ENCODE measurements around the gene RFC1. TPM values are rescaled to one million over a fixed set of nuclear protein-coding genes. Genes with fewer than 3 reads are reported as not detected.
A peak's percentile ranks its signal among the peaks of the same experiment; 100 is the strongest.

The RFC1 gene
- total and polyA plus RNA-seq, 9 of the 15 experiments (the other 6 are each of a cell fraction or from before 2014, with no cell fraction given) = 16.8 to 85.6 (median 45.2) TPM

DNA sequence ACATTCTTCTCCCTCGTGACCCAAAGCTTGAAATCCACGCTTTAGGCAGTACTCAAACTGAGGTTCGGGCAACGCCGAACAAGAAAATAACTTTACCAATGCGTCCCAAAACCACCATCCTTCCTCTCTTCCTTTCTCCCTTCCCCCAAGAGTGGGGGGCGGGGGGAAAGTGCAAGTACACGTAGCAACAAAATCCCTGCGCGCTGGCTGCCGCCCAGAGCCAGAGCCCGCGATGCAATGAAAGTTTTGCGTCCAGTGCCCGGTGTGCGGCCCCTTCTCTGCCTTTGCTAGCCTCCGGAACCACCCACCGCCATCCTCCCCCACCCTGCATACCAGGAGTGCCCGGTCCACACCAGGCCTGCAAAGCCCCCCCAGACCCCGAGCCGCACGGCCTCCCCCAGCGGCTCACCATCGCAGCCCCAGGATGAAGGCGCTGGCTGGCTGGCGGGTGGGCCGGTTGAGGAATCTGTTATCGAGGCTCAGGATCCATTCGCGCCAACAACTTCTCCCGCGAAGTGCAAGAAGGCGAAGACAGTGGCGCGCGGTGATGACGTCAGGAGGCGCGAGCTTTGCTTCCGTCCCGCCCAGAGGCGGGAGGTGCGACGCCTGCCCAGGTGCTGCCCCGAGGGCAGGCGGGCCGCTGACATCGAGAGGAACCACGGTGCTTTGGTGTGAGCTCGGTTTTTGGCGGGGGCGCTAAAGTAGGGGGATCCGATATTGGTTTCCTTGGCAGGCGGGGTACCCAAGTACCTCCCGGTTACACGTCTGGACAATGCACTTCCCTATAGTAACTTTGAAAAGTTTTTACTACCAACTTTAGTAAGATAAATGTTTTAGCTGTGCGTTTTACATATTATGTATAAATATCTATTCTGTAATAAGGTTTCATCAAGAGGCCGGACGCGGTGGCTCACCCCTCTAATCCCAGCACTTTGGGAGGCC is at the start of gene RFC1 (continued):
- TF ChIP-seq, protein P1, sequence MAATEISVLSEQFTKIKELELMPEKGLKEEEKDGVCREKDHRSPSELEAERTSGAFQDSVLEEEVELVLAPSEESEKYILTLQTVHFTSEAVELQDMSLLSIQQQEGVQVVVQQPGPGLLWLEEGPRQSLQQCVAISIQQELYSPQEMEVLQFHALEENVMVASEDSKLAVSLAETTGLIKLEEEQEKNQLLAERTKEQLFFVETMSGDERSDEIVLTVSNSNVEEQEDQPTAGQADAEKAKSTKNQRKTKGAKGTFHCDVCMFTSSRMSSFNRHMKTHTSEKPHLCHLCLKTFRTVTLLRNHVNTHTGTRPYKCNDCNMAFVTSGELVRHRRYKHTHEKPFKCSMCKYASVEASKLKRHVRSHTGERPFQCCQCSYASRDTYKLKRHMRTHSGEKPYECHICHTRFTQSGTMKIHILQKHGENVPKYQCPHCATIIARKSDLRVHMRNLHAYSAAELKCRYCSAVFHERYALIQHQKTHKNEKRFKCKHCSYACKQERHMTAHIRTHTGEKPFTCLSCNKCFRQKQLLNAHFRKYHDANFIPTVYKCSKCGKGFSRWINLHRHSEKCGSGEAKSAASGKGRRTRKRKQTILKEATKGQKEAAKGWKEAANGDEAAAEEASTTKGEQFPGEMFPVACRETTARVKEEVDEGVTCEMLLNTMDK (IDR thresholded peaks at IDR 0.05; ENCODE audit: borderline replicate concordance, insufficient read depth, low read depth, low read length, poor library complexity, severe bottlenecking) = no peak
- TF ChIP-seq LCOR (CRISPR knock-in tag; IDR thresholded peaks at IDR 0.05) (peak; percentile 99), ZNF146 (CRISPR knock-in tag; IDR thresholded peaks at IDR 0.05; ENCODE audit: unreplicated experiment) (no peak), ZNF140 (CRISPR knock-in tag; IDR thresholded peaks at IDR 0.05) (no peak), ZNF586 (CRISPR knock-in tag; conservative IDR thresholded peaks at IDR 0.05) (no peak), TBP (optimal IDR thresholded peaks at IDR 0.05; ENCODE audit: low read depth, low read length) (peak; percentile 72), ZNF282 (CRISPR knock-in tag; IDR thresholded peaks at IDR 0.05) (peak; percentile 95; the same call in 1 of the 2 replicates), BMI1 (IDR thresholded peaks at IDR 0.05; ENCODE audit: low read length) (no peak), ZKSCAN8 (CRISPR knock-in tag; IDR thresholded peaks at IDR 0.05) (no peak), ZNF764 (CRISPR knock-in tag; IDR thresholded peaks at IDR 0.05; ENCODE audit: low read depth) (no peak), ETV6 (IDR thresholded peaks at IDR 0.05; ENCODE audit: borderline replicate concordance in 1 of 2, low read depth in 2 of 2, low read length in 1 of 2) (no peak), ETV6 (CRISPR knock-in tag; IDR thresholded peaks at IDR 0.05; ENCODE audit: borderline replicate concordance) (peak; percentile 92), SMAD4 (CRISPR knock-in tag; conservative IDR thresholded peaks at IDR 0.05) (peak; percentile 86), HMGN3 (IDR thresholded peaks at IDR 0.05; ENCODE audit: borderline replicate concordance, extremely low read depth, insufficient read length, low read depth, low read length) (peak; percentile 78), SIX5 (IDR thresholded peaks at IDR 0.05; ENCODE audit: borderline replicate concordance in 1 of 2, insufficient read depth in 1 of 2, low read depth in 1 of 2, low read length in 2 of 2) (no peak), PYGO2 (tag; IDR thresholded peaks at IDR 0.05) (no peak), TRIM28 (IDR thresholded peaks at IDR 0.05) (peak; percentile 38; the same call in 1 of the 2 replicates), PCBP2 (IDR thresholded peaks at IDR 0.05; ENCODE audit: low read depth, low read length, poor library complexity, severe bottlenecking) (no peak), TARDBP (IDR thresholded peaks at IDR 0.05) (no peak), HCFC1 (IDR thresholded peaks at IDR 0.05; ENCODE audit: low read depth, low read length) (peak; percentile 77)
- TF ChIP-seq, protein P2, sequence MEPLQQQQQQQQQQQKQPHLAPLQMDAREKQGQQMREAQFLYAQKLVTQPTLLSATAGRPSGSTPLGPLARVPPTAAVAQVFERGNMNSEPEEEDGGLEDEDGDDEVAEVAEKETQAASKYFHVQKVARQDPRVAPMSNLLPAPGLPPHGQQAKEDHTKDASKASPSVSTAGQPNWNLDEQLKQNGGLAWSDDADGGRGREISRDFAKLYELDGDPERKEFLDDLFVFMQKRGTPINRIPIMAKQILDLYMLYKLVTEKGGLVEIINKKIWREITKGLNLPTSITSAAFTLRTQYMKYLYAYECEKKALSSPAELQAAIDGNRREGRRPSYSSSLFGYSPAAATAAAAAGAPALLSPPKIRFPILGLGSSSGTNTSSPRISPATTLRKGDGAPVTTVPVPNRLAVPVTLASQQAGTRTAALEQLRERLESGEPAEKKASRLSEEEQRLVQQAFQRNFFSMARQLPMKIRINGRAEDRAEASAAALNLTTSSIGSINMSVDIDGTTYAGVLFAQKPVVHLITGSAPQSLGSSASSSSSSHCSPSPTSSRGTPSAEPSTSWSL (CRISPR knock-in tag; IDR thresholded peaks at IDR 0.05; ENCODE audit: borderline replicate concordance) = no peak
- TF ChIP-seq, protein P3, sequence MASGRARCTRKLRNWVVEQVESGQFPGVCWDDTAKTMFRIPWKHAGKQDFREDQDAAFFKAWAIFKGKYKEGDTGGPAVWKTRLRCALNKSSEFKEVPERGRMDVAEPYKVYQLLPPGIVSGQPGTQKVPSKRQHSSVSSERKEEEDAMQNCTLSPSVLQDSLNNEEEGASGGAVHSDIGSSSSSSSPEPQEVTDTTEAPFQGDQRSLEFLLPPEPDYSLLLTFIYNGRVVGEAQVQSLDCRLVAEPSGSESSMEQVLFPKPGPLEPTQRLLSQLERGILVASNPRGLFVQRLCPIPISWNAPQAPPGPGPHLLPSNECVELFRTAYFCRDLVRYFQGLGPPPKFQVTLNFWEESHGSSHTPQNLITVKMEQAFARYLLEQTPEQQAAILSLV (tag; IDR thresholded peaks at IDR 0.05) = peak; percentile 18; the same call in 1 of the 2 replicates
